Measurements from ENCODE around the gene SPRR4.

The SPRR4 gene, protein sequence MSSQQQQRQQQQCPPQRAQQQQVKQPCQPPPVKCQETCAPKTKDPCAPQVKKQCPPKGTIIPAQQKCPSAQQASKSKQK

DNA sequence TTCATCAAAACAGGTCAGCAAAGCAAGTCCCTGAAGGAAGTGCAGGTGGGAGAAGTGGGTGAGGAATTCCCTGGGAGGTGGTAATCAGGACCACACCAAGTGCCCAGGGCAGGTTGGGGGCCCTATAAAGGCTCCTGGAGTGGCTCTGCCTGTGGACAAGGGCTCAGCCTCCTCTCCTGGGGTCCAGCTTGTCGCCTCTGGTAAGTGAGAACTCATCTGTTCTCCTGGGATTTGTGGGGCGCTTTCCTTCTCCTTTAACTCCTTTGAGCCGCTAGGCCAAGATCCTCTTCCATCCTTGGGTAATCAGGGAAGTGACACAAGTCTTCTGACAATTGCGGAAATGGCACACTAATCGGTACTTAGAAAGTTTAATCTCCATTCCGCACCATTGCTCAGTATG is at the start of gene SPRR4:
TSS of gene SPRR4 (plus strand) at position 154 of the 400 bp plus-strand sequence. CDS start 1,243 bp downstream, outside the sequence.
- DNase-seq (ENCODE audit: low read depth in 3 of 3), result no peak

DNA sequence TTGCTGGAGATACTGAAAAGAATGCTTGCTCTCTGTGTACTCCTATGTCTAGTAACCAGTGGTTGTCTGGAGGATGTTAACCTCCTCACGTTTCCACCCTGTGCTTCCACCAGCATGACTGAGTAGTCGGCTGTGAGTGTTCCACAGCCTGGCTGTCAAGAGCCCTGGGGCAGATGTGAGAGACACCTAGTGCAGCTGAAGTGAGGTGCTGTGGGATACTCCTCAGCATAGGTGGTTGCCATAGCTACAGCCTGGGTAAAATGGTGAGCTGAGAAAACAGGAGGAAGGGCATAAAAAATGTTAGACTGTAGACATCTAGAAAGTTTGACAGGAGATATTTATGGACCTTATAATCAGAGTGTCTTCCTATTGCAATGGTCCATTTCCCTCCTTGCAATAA is 46.3 kb upstream of the SPRR4 start:
- DNase-seq (ENCODE audit: low read depth in 3 of 3), result no peak

DNA sequence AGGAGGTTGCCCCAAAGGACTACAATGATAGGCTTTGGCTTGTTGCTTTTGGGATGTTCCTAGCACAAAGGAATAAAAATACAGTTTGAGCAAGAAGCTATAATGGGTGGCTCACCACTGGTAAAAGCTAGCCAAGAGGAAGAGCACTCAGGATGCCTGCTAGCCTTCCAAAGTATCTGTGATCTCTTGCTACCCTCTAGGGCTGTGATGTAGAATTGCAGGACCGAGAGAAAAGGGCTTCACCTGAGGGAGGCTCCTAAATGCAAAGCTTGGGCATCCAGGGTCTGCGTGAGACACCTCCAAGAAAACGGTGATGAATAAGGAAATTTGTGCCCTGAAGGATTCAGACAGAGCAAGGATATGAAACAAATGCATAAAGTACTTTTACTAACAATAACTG is 44.4 kb upstream of the SPRR4 start:
- DNase-seq (ENCODE audit: low read depth in 3 of 3), result no peak

DNA sequence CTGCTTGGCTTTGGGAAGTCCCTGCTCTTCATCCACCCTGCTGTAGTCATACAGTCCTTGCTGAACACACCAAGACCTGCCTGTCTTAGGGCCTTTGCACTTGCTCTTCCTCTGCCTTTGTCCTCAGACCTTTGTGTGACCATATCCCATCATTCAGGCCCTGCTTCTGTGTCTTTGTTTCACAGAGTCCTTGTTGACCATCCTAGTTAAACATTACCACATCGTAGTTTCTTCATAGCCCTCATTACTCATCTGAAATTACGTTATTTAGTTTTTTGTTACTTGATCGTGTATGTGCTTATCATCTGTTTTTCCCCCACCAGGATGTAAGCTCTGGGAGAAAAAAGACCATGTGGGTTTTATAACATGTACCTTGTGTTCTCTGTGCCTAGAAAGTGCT is 41.8 kb upstream of the SPRR4 start:
- DNase-seq (ENCODE audit: low read depth in 3 of 3), result no peak

DNA sequence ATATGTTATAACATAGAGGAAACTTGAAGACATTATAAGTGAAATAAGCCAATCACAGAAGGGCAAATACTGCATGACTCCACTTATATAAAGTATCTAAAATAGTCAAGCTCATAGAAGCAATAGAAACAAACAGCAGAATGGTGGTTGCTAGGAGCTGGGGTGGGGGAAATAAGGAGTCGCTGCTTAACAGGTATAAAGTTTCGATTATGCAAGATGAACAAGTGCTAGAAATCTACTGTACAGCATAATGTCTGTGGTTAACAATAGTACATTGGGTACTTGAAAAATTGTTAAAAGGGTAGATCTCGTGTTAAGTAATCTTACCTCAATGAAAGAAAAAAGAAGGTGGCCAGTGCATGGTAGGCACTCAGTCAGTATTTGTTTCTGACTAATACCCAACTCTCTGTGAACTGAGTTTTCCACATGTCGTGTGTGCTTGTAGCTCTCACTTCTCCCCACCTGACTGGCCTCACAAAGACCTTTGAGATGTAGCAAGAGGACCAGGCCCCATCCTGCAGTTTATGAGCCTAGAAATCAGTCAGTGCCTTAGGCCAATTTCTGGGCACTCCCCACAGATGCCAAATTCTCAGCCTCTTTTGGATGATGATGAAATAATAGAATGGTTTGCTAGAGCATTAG is 38.2 kb upstream of the SPRR4 start:
- DNase-seq (ENCODE audit: low read depth in 3 of 3), result no peak

DNA sequence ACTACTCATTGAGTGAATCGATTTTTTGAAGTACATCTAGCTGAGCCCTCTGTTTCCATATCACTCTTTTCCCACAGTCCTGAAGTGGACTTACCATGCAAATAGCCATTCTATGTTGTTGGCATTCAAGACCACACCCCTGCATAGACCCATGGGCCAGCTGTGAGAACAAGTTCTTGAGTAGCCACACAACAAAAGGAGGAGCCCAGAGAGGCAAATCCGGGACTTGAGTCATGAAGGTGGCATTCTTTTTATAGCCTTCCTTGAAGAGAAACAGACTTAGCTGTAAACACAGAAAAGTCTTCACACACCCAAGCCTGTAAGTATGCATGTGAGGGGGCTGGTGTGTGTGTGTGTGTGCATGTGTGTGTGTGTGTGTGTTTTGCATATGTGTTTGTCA is 37.3 kb upstream of the SPRR4 start:
- no peak for DNase-seq (ENCODE audit: low read depth in 3 of 3)

DNA sequence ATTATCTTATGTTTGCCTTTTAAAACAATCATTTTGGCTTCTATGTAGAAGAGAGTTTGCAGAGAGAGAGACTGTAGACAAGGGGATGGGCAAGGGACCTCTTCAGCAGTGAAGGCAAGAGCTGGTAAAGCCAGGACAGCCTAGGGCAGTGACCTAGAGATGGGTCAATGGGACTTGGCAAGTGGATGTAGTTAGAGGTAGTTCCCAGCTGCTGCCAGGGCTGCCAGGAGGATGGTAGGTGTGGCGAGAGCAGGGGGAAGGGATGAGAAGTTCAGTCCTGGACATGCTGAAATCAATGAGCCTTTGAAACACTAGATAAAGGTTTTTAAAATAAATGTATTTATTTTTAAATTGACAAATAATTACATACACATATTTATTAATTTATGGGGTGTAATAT is 29.8 kb upstream of the SPRR4 start:
- no peak for DNase-seq (ENCODE audit: low read depth in 3 of 3)

DNA sequence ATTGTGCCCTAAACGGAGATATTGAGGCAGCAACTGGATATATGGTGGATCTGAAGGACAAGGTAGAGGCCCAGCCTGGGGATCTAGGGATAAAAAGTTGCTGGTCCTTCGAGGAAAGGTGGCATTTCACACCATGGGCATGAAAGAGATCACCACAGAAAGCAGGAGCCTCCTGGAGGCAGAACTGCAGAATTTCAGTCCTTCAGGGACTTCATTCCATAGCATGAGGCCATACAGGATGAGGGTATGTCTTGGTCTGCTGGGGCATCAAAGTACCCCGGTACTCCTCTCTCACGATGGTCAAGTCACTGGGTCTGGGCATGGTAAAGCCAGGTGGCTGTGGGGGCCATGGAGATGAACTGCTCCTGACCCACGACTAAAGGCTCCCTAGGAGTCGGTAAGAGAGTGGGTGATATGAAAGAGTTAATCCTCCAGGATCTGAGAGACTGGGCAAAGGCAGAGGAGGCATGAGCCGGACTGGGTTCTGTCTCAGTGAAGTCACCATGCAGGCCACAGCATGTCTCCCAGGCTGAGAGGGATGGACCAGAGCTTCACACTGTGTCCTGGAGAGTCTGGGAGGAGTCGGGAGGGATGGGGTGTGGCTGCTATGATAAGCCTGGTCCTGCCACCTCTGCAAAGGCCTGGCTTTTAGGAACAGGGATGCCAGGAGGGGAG is 29.3 kb upstream of the SPRR4 start:
- no peak for DNase-seq (ENCODE audit: low read depth in 3 of 3)

DNA sequence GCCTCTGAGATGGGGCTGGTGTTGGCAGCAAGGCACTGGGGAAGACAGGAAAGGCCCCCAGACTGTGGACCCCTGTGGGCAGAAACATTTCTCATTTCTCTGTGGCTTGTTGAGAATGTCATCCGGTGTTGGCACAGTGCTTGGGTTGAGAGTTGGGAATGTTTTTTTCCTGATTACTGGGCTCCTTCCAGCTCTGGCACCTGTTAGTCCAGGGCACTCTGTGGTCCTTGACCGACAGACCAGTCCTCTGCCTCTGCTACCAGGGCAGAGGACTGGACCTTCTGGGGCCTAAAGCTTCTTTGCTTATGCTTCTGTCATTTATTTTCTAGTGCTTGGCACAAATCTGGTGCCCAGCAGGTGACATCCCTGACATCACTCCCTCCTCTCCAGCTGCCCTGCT is 28.3 kb upstream of the SPRR4 start:
- DNase-seq (ENCODE audit: low read depth in 3 of 3), result no peak

DNA sequence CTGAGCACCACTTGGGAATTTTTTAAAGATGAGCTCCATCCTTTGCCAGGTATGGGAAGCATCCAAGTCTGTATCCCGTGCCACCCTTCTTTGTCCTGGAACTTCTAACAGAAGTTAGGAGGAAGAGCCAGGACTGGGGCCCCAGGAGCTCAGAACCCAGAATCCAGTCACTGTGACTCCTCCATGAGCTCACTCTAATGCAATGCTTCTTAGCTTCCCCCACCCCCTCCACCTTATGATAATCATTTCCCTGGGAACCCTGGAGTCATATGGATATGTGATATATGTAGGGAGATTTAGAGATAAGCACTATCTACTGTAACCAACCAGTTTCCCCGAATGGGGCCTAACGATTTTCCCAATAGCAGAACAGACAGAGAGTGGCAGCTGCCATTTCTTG is 24.2 kb upstream of the SPRR4 start:
- DNase-seq (ENCODE audit: low read depth in 3 of 3), result no peak

DNA sequence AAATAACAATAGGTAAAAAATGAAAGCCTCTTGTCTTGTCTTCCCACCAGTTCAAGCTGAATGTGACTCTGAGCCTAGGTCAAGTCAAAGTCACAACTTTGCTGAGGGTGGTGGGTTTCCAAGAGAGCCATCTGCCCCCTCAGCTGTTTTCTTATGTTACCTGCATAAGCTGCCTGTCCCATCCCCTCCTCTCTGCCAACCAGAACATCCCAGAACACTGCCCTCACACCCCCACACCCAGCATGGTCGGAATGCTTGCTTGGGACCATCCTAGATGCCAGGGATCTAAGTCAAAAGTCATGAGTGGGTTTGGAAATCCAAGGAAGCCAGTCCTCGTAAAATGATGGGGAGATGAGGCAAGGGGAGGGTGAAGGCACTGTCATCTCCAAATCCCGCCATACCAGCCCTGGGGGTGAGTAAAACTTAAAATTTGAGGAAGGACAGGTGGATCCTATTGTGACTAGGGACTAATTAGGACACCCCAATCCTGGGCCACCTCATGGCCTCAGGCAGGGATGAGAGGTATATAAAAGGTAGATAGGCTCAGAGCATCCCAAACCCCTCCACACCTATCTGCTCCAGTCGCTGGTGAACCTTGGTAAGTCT is 23.7 kb upstream of the SPRR4 start, which contains the start of gene SPRR5:
TSS of gene SPRR5 (plus strand) at position 556 of the 606 bp plus-strand sequence. CDS start 1,349 bp downstream, outside the sequence.
- DNase-seq (ENCODE audit: low read depth in 3 of 3), result no peak

DNA sequence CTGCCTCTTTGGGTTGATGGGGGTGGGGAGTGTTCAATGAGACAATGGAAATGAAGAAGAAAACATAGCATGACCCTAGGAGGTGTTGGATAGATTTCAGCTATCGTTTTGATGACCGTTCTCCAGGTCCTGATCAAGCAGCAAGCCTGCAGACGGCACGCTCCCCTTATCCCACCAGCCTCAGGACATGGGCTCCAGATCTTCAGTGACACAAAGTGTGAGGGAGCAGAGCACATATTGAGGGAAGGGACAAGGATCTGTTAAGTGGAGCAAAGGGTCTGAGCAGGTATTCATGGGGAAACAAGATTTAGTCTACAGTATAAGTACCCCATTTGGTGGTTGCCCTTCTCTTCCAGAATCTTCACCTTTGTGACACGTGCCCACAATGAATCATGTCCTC is 18.7 kb upstream of the SPRR4 start:
- no peak for DNase-seq (ENCODE audit: low read depth in 3 of 3)

DNA sequence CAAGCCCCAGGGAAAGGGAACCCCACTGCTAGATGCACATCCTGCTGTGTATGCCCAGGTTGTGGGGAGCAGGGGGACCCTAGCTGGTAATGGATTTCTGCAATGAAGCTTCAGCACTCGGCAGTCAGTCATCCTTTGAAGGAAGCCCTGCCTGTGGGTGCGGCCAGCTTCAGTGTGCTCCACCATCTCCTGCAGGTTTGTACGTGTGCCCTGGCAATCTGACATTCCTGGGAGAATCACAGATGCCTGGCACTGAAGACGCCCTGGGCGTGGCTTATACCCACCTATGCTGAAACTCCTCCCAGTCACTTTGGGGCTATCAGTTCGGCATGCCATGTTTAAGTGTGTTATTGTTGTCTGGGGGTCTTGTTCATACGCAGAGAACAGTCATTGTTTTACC is 16.7 kb upstream of the SPRR4 start:
- DNase-seq (ENCODE audit: low read depth in 3 of 3), result no peak

DNA sequence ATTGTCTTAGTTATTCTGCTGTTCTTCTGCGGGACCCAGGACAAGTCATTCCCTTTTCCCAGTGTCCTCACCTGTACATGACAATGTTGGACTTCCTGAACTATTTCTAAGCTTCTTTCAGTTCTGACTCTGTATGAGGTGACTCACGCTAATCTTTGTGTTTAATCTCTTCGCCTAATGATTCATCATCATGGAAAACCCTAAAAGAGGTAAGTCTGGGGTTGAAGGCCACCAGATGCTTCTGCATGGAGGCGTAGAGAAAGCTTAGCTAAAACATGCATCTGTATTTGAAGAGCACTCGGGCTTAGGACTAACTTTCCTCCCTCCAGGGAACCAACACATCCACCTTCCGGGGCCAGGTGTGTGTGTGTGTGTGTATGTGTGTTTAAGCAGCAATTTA is 16.0 kb upstream of the SPRR4 start:
- no peak for DNase-seq (ENCODE audit: low read depth in 3 of 3)

DNA sequence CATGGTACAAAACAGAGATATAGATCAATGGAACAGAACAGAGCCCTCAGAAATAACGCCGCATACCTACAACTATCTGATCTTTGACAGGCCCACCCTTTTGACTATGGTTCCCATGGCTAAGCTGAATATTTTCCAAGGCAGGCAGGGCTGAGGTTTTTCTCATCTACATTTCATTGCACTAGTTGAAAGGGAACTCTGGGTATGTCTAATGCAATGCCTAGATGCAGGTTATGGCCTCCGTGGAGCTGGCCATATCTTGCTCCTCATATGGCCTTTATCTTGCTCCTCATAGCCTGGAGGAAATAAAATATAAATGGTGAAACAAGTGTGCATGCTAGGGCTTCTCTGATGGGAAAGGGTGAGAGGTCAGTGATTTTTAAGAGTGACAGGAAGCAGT is 12.9 kb upstream of the SPRR4 start:
- DNase-seq (ENCODE audit: low read depth in 3 of 3), result no peak

DNA sequence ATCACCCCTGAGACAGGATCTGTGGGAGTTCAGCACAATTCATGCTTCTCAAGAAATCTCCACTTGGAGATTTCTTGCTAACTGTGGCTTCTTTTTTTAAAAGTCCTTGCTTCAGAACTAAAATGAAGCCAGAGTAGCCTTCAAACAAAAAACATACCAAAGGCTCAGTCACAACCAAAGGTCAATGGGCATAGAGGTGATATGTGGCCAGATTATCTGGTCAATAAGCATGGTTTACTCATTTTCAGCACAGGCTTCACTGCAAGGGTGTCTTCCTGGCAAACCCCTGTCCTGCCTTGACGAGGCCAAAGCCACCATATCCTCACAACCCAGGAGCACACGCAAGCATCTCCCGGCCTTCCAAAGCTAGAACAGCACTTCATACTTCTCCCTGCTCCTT is 11.2 kb upstream of the SPRR4 start:
- DNase-seq (ENCODE audit: low read depth in 3 of 3), result no peak

DNA sequence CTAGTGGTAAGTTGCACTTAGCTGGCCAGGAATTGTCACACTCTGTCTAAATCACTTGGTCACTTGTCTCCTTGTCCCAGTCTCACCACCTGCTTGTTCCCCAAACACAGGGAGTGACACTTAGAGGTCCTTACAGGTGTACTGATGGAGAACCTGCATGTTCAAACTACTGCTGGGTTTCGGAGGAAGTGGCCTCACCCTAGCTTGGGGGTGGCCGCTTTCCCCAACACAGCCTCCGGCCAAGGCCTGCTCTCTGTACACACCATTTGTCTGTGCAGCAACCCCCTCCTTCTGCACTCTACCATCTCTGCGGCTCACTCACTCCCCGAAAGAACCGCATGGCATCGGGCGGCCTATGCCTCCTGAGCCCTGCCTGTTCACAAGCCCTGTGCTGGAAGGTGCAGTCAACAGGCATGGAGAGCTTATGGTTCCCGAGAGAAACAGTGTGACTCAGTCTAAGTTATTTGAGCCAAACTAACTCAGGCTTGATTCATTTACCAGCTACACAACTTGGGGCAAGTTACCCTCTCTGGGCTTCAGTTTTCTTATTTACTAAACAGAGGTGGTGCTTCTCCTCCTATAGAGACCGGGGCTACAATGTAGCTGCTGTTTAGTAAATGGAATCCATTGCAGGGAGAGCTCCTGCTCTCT is 10.5 kb upstream of the SPRR4 start:
- DNase-seq (ENCODE audit: low read depth in 3 of 3), result no peak

DNA sequence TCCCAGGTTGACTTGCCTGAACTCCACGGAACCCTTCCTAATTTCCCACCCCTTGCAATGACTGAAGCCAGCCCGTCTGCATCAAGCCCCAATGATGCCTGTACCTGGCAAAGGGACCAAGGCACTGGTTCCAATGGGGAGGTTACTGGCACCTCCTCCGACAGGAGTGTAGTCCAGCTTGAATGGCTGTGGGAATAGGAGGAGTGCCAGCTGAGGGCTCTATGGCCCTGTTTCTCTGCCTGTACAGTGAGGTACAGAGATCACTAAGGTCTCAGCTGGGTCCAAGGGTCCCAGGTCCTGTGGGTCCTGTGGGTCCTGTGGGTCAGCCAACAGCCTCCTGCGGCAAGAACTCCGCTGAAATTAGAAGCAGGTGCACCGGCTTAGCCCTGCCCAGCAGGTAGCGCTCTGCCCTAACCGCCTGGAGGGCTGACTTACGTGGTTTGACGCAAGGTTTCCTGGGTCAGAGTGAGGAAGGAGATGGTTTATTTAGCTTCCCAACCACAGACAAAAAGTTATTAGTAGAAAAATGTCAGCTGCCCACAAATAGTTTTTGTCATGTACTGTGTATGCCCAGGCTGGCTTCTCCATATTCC is 9.9 kb upstream of the SPRR4 start:
- no peak for DNase-seq (ENCODE audit: low read depth in 3 of 3)

DNA sequence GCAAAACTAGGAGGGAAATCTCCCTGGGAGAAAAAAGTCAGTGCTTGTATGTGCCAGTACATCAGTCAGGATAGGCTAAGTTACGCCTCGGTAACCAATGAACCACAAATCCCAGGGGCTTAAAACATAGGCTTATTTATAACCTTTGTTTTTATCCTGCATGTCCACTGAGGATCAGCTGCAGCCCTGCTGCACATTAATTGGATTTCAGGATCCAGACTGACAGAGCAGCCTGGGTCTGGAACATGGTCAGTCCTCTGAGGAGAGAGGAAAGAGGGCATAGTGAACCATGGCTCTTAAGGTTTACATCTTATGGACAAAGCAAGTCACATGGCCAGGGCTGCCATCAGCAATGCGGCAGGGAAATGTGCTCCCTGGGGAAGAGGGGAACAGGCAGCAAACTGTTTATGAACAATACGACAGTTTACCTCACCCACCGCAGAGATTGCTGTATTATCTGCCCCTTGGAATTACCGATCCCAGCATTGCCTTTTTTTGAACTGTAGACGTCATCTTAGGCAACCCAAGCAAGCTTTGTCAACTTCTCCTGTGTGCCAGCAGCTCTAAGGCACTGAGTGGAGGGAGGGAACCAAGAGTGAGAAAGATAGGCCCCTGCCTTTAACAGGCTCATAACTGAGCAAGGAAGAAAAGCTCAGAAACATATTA is 9.1 kb upstream of the SPRR4 start:
- no peak for DNase-seq (ENCODE audit: low read depth in 3 of 3)

DNA sequence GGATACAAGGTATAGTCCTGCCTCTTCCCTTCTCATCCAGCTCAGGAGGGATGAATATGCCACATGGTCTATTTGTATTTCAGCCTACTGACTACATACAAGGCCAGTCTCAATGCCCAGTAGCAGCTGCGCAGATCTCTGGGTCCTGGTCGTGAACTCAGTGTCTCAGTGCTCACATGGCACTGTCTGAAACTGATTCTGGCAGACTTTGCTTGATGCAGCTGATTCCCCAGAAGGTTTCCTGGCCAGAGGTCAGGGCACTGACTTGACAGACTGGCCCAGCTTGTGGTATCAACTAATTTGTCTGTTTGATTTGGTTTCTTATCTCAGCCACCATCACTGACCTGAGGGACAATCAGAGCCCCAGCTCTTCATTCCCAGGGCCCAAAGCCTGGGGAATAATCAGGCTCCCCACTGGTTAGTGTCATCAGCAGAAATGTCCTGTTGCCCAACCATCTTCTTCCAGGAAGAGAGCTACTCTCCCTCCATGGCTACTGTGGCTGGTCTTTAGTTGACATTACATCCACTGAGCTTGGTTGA is 7.5 kb upstream of the SPRR4 start:
- no peak for DNase-seq (ENCODE audit: low read depth in 3 of 3)

DNA sequence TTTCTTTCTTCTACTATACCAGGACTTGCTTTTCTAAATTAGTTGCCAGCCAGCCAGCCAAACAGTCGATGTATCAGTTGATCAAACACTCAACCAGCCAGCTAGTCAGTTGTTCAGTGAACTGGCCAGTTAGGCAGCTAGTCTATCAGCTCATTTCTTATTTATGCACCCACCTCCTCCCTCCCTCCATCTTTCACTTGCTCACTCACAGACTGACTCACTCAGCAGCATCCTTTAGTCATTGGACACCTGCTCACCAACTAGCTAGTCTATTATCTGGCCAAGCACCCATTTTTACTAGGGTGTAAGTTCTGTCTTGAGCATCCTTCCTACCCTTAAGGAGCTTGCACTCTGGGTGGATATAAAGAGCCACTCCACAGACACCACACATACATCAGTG is 5.9 kb upstream of the SPRR4 start:
- no peak for DNase-seq (ENCODE audit: low read depth in 3 of 3)

Data from stimulated activated CD4-positive, alpha-beta T cell treated with anti-CD3 and anti-CD28 coated beads, TNF-alpha, amount 100 ng/mL, for 24 hours (primary cell).